ENCODE results near the gene DIAPH2.

DIAPH2 gene

DNA sequence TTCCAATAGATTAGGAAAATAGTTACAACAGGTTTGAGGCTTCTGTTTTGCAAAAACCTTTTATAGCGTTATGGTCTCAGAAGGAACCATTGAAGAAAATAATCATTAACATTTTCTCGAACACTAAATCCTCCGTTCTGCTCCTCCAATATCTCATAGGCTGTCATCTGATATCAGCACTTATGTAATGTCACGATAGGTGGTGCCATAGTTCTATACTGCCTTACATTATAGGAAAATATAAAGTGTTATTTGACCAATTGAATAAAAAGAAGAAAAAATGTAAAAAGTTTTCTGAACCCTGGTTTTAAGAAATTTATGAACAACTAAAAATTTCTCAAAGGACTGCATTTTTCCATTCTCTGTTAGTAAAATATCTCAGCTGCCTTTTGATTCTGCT, 490.5 kb downstream of the DIAPH2 start:
- no peak for DNase-seq (ENCODE audit: low read depth)

GRCh38 chrX:97189668-97190067, 505.0 kb downstream of the DIAPH2 start:
- no peak for DNase-seq (ENCODE audit: low read depth)

- DNase-seq (ENCODE audit: low read depth), result no peak
Measured at GRCh38 chrX:97199501-97199900, 514.9 kb downstream of the DIAPH2 start.

DNA sequence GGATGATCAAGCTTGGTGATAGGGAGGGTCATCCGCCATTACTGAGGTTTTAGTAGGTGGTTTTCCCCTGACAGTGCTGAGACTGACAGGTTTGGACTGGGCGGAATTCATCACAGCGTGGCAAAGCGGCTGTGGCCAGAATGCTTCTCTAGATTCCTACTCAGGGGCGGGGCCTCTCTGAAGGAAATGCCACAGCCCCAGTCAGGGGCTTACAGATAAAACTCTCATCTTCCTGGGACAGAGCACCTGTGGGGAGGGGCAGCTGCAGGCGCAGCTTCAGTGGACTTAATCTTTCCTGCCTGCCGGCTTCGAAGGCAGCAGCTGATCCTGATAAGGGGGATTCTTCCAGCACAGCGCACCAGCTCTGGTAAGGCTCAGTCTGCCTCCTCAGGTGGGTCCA, 515.8 kb downstream of the DIAPH2 start:
- no peak for DNase-seq (ENCODE audit: low read depth)

DNA sequence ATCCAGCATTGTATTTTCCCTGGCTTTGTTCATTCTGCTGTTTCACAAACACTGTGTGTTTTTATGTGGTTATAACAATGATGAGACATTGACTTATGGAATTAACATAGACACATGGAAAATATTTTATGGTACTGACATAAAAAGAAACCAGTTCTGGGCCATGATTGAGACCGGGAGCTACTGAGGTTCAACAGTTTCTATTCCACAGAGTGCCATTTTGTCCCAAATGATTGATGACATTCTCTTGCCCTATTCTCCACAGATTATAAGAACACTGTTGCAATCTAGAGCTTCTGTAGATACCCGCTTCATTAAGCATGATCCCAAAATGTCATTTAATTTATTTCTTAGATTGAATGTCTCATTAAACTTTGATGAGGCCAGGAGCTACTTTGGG, 525.9 kb downstream of the DIAPH2 start:
- no peak for DNase-seq (ENCODE audit: low read depth)

GRCh38 chrX:97211070-97211469, 526.4 kb downstream of the DIAPH2 start:
- no peak for DNase-seq (ENCODE audit: low read depth)

DNA sequence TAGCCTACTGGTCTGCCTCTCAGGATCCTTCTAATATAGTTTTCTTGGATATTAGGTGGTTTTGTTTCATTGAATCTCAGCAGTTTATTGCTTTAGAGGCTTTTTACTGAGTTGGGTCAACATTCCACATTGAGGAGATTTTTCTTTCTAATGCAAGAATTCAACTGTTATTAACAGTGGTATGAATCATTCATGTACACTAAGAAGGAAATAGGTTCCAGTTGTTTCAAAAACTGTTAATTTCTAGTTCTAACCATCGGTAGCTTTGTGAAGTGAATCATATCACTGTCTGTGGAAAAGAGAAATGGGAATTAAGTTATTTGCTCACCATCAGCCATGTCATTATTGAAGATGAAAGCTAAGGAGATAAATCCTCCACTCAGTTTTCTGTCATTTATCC, 530.5 kb downstream of the DIAPH2 start:
- no peak for DNase-seq (ENCODE audit: low read depth)

GRCh38 chrX:97224148-97224547, 539.5 kb downstream of the DIAPH2 start:
- DNase-seq (ENCODE audit: low read depth), result no peak

DNA sequence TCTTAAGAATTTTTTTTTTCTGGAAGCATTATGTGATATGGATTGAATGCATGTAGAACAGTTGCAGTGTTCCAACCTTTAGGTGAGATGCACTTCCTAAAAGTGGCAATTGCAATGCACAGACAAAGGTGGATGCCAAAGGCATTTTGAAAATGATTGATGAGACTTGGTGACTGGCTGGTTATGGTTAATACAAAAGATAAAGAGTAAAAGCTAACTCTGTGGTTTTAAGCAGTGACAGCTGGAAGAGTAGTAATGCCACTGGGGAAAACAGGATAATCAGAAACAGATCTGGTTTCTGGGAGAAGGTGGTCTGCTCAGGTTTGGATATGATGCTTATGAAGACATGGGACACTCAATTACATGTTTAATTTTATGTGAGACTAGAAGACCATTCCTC, 544.7 kb downstream of the DIAPH2 start:
- no peak for DNase-seq (ENCODE audit: low read depth)

- DNase-seq (ENCODE audit: low read depth), result no peak
Measured at GRCh38 chrX:97230948-97231347, 546.3 kb downstream of the DIAPH2 start.

DNA sequence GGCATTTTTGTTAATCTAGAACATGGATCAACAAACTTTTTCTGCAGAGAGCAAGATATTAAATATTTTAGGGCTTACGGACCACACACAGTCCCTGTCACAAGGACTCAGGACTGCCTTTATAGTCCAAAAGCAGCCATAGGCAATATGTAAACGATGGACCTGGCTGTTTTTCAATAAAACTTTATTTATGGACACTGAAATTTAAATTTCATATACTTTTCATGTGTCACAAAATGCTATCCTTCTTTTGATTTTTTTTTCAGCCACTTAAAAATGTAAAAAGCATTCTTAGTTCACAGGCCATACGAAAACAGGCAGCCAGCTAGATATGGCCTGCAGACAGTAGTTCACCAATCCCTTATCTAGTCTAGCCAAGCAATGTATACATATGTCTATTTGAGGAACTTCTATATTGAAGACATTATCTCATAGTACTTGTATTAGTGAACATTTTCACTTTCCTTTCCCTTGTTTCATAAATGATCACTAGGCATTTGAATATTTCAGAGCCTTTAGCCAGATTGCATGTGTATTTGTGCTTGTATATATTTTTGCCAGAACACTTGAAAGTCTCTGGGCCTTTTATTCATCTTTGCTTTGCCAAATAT, 549.9 kb downstream of the DIAPH2 start:
- DNase-seq (ENCODE audit: low read depth), result no peak

DNA sequence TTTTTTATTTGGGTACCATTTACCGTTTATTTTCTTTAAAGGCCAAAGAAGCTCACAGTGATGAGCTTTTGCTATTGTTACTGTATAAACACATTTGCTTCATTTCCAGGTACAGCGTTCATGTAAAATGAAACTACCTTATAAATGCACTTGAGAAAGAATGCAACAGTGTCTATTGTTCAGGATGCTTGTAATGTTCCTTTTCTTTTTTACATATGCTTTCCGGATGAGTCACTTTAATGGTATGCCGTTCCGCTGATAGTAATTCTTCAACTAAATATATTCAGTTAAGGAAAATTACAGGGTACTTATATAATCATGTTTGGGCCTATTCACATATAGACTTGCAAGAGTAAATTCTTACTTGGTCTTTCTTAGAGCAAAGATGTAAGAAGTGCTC, 554.0 kb downstream of the DIAPH2 start:
- no peak for DNase-seq (ENCODE audit: low read depth)

DNA sequence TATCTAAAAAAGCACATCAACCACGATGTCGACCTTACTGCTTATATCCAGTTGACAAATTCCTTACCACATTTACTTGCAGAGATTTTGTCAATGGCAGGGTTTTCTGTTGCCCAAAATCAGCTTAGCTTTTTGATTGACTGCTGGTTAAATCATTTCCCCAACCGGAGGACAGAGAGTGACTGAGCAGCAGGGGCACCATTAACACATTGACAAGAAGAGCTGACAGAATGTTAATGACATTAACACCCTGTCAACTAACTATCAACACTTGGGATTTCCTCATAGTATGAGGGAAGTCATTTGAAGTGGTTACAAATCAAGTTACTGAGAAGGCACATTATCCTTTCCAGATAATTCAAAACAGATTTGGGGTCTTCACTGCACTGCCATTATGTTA, 567.5 kb downstream of the DIAPH2 start:
- DNase-seq (ENCODE audit: low read depth), result no peak

DNA sequence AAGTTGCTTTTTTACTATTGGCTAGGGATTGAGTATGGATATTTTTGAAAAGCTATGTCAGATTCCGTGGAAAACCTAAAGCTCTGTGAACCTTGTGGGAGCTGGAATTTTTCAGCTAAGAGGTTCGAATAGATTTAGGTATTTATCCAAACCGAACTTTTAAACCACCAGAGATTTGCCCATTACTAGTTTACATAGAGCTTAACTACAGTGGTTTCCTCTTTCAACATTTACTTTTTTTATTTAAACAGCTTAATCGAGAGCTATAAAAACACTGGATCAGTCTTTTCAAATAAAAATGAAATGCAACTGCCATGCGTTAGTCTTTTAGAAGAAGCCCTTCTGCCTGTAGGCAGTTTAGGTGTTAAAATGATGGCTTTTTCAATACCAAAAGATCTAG, 576.0 kb downstream of the DIAPH2 start:
- no peak for DNase-seq (ENCODE audit: low read depth)

- no peak for DNase-seq (ENCODE audit: low read depth)
Measured at GRCh38 chrX:97266406-97267121, 581.9 kb downstream of the DIAPH2 start.

GRCh38 chrX:97267396-97268181, 582.9 kb downstream of the DIAPH2 start:
- DNase-seq (ENCODE audit: low read depth), result no peak

GRCh38 chrX:97268182-97268680, 583.6 kb downstream of the DIAPH2 start:
- DNase-seq (ENCODE audit: low read depth), result no peak

DNA sequence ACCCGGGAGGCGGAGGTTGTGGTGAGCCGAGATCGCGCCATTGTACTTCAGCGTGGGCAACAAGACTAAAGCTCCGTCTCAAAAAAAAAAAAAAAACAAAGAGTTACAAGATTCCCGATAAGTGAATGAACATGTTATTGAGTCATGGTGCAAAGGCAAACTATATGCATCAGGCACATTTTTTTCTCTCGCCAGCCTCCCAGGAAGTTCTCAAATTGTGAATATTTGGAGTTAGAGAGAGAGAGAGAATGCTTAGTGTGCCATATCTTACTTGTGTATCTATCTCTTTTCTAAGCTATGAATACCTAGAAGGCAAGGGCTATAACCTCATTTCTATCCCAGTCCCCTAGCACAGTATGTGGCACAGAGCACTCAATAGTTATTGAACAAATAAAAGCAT, 599.9 kb downstream of the DIAPH2 start:
- DNase-seq (ENCODE audit: low read depth), result no peak

- DNase-seq (ENCODE audit: low read depth), result no peak
Measured at GRCh38 chrX:97290199-97290598, 605.6 kb downstream of the DIAPH2 start.

DNA sequence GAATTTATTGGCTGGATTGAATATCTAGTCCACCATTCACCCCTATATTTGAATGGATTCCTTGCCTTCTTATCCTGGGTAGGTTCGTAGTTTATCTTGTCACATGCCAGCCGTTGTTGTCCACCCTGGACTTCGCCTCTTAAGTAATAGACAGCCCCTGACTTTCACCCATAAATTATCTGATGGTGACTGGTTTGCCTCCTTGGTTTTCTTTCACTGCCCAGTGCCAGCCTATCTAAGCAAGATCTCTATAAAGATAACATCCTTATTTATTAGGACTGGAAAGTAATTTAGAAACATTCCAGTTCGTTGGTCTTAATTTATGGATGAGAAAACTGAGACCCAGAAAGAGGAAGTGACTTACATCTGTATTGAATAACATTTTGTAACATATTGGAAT, 609.4 kb downstream of the DIAPH2 start:
- DNase-seq (ENCODE audit: low read depth), result no peak

- no peak for DNase-seq (ENCODE audit: low read depth)
Measured at GRCh38 chrX:97295954-97296353, 611.3 kb downstream of the DIAPH2 start.

DNA sequence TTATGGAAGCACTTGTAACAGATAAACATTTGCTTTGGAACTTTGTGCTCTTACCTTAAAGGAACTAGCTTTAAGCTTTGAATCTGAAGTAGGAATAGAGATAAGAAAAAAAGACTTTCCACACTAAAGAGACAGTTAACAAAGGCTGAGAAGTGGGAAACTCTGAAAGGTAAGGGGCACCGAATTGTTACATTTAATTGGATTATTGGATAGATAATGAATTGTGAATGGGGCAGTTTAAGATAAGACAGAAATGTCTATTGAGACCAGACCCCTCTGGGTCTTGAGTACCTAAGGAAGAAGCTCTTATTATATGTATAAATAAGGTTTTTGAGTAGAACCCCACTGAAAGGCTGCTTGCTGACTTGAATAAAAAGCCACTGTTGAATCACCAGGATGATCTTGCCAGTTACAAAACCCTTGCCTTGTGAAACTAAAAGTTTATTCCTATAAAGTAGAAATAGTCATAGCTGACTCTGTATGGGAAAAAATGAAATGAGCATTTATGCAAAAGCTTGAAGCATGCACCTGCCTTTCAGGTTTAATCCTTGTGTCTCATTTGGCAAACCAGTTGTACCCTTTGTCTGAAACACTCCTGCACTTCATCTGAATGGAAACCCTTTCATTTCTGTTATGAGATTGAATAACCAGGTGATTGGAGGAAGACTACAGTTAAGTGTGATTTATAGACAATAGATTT, 622.3 kb downstream of the DIAPH2 start:
- DNase-seq (ENCODE audit: low read depth), result no peak

- DNase-seq (ENCODE audit: low read depth), result no peak
Measured at GRCh38 chrX:97308171-97308570, 623.5 kb downstream of the DIAPH2 start.
